H1 (cell line): ENCODE measurements around the gene CASZ1. TPM values are rescaled to one million over a fixed set of nuclear protein-coding genes. Genes with fewer than 3 reads are reported as not detected.

Experiments used
- CTCF ChIA-PET: fragments of 300-600 bp; sonication (Branson Sonifier 250); formaldehyde crosslinking; loops from one replicate; lab custom pipeline; 2021; ENCODE audit not compliant: partially characterized antibody; lab: Charles Lee
- POLR2A ChIA-PET: fragments of 300-600 bp; sonication (Branson Sonifier 250); formaldehyde crosslinking; loops from one replicate; lab custom pipeline; 2021; ENCODE audit warnings: inconsistent platforms; ENCODE audit not compliant: partially characterized antibody; lab: Charles Lee
- DNase-seq, 2 experiments: peaks; one replicate each; pipeline versions ENCODE4 v3.0.0 to v3.0.0-alpha.2; 2010 to 2022; ENCODE audit warnings: low spot score in 2 of 2, low read depth in 1 of 2, mixed read lengths in 1 of 2
- FAIRE-seq: peaks from 2 replicates; lab custom pipeline; 2011; peaks lifted over from hg19 to GRCh38; lab: Jason Lieb, UNC
- H2AFZ ChIP-seq: 2 replicates; pipeline ENCODE4 v1.8.1; 2012; ENCODE audit warnings: low read length, inconsistent platforms
- H2AK5ac ChIP-seq: 2 replicates; pipeline ENCODE4 v1.6.1; 2013; ENCODE audit warnings: low read depth, low read length
- H2BK120ac ChIP-seq: replicated peaks from 2 replicates; pipeline ENCODE3; 2013; ENCODE audit warnings: low read depth, low read length, inconsistent platforms
- H2BK12ac ChIP-seq: 2 replicates; pipeline ENCODE4 v1.6.1; 2013; ENCODE audit warnings: low read depth, low read length
- H2BK15ac ChIP-seq: 2 replicates; pipeline ENCODE4 v1.6.1; 2013; ENCODE audit warnings: low read length
- H2BK20ac ChIP-seq: 2 replicates; pipeline ENCODE4 v1.6.1; 2013; ENCODE audit warnings: low read length
- H2BK5ac ChIP-seq: 2 replicates; pipeline ENCODE4 v1.6.1; 2013; ENCODE audit warnings: low read depth, low read length
- H3K14ac ChIP-seq: 2 replicates; pipeline ENCODE4 v1.6.1; 2013; ENCODE audit warnings: inconsistent platforms; ENCODE audit not compliant: insufficient read length
- H3K18ac ChIP-seq: 2 replicates; pipeline ENCODE4 v1.6.1; 2013; ENCODE audit warnings: low read length; ENCODE audit errors: extremely low read depth
- H3K23ac ChIP-seq: 2 replicates; pipeline ENCODE4 v1.6.1; 2013; ENCODE audit warnings: inconsistent platforms; ENCODE audit not compliant: insufficient read length
- H3K23me2 ChIP-seq: 2 replicates; pipeline ENCODE4 v1.6.1; 2013; ENCODE audit warnings: low read depth, low read length
- H3K27ac ChIP-seq: 2 replicates; pipeline ENCODE4 v1.6.1; 2011; ENCODE audit warnings: low read depth, low read length, inconsistent platforms
- H3K27me3 ChIP-seq, 4 experiments: replicated peaks in 1 of 4; 1 replicate in 1 of 4; 2 replicates in 3 of 4; pipeline versions ENCODE4 v1.6.1 to v1.8.1; 2011 to 2013; ENCODE audit warnings: low read length in 3 of 4, mild to moderate bottlenecking in 3 of 4, inconsistent platforms in 2 of 4, mixed read lengths in 2 of 4, moderate library complexity in 1 of 4; ENCODE audit not compliant: control insufficient read depth in 3 of 4, insufficient read depth in 3 of 4; ENCODE audit errors: extremely low read depth in 1 of 4
- H3K36me3 ChIP-seq, 4 experiments: 2 replicates each; pipeline versions ENCODE4 v1.6.1 to v1.8.1; 2011 to 2013; ENCODE audit warnings: mild to moderate bottlenecking in 4 of 4, low read length in 3 of 4, moderate library complexity in 2 of 4, control low read depth in 1 of 4, inconsistent platforms in 1 of 4; ENCODE audit not compliant: insufficient read depth in 4 of 4, control insufficient read depth in 2 of 4
- H3K4ac ChIP-seq: replicated peaks from 2 replicates; pipeline ENCODE3; 2013; ENCODE audit warnings: low read length, low read depth, mixed read lengths, inconsistent platforms; ENCODE audit not compliant: insufficient read length
- H3K4me1 ChIP-seq, 4 experiments: replicated peaks in 1 of 4; 1 replicate in 1 of 4; 2 replicates in 3 of 4; pipeline versions ENCODE4 v1.6.1 to v1.8.1; 2011 to 2013; ENCODE audit warnings: low read length in 3 of 4, inconsistent platforms in 2 of 4, mixed read lengths in 1 of 4; ENCODE audit not compliant: insufficient read depth in 4 of 4, control insufficient read depth in 3 of 4
- H3K4me2 ChIP-seq, 2 experiments: 2 replicates each; pipeline versions ENCODE4 v1.6.1 to v1.8.1; 2011 to 2013; ENCODE audit warnings: low read depth in 2 of 2, low read length in 2 of 2, control low read depth in 1 of 2, inconsistent platforms in 1 of 2, mild to moderate bottlenecking in 1 of 2; ENCODE audit not compliant: insufficient read depth in 1 of 2
- H3K4me3 ChIP-seq, 4 experiments: fragments of 200-600, 300-600 bp in 1 of 4; sonication (generic), shearing (Covaris generic), sonication (Bioruptor Twin) in 1 of 4; 2 replicates each; pipeline versions ENCODE4 v1.5.1 to v1.8.1; 2011 to 2016; ENCODE audit warnings: low read length in 4 of 4, low read depth in 3 of 4, control low read depth in 2 of 4, inconsistent platforms in 2 of 4, mild to moderate bottlenecking in 2 of 4, mixed read lengths in 1 of 4, moderate library complexity in 1 of 4; ENCODE audit not compliant: insufficient read depth in 2 of 4; ENCODE audit errors: extremely low read depth in 1 of 4
- H3K56ac ChIP-seq: replicated peaks from 2 replicates; pipeline ENCODE3; 2013; ENCODE audit warnings: low read depth, mild to moderate bottlenecking, mixed read lengths, low read length, inconsistent platforms; ENCODE audit not compliant: insufficient read length
- H3K79me1 ChIP-seq: 2 replicates; pipeline ENCODE4 v1.6.1; 2013; ENCODE audit warnings: low read depth, low read length, control low read depth
- H3K79me2 ChIP-seq, 2 experiments: 2 replicates each; pipeline versions ENCODE4 v1.6.1 to v1.8.1; 2012 to 2013; ENCODE audit warnings: low read length in 2 of 2, mild to moderate bottlenecking in 2 of 2, inconsistent platforms in 1 of 2; ENCODE audit not compliant: insufficient read depth in 2 of 2, control insufficient read depth in 1 of 2
- H3K9ac ChIP-seq, 4 experiments: replicated peaks in 1 of 4; 1 replicate in 1 of 4; 2 replicates in 3 of 4; pipeline versions ENCODE4 v1.6.1 to v1.8.1; 2011 to 2013; ENCODE audit warnings: low read depth in 3 of 4, low read length in 3 of 4, control low read depth in 2 of 4, mild to moderate bottlenecking in 2 of 4, moderate library complexity in 2 of 4, inconsistent platforms in 1 of 4; ENCODE audit errors: extremely low read depth in 1 of 4
- H3K9me3 ChIP-seq, 2 experiments: 2 replicates each; pipeline versions ENCODE4 v1.6.1 to v1.8.1; 2012 to 2013; ENCODE audit warnings: mild to moderate bottlenecking in 2 of 2, moderate library complexity in 2 of 2, control low read depth in 1 of 2, inconsistent platforms in 1 of 2, low read depth in 1 of 2, low read length in 1 of 2, mixed read lengths in 1 of 2; ENCODE audit not compliant: insufficient read depth in 2 of 2
- H4K20me1 ChIP-seq, 2 experiments: replicated peaks in 1 of 2; 2 replicates each; pipeline versions ENCODE3 to v1.8.1; 2011 to 2013; ENCODE audit warnings: inconsistent platforms in 2 of 2, low read length in 2 of 2, mild to moderate bottlenecking in 1 of 2; ENCODE audit not compliant: insufficient read depth in 2 of 2, control insufficient read depth in 1 of 2
- H4K5ac ChIP-seq: 2 replicates; pipeline ENCODE4 v1.6.1; 2013; ENCODE audit warnings: low read length, low read depth, mixed read lengths, inconsistent platforms; ENCODE audit not compliant: insufficient read length
- H4K8ac ChIP-seq: 2 replicates; pipeline ENCODE4 v1.8.0; 2013; ENCODE audit warnings: mild to moderate bottlenecking, moderate library complexity, low read length, inconsistent platforms; ENCODE audit not compliant: insufficient read depth; ENCODE audit errors: extremely low read depth
- H4K91ac ChIP-seq: replicated peaks from 2 replicates; pipeline ENCODE3; 2013; ENCODE audit warnings: low read length, mixed read lengths, inconsistent platforms; ENCODE audit not compliant: insufficient read length
- CEBPB ChIP-seq: IDR thresholded peaks from 2 replicates; pipeline ENCODE4 v1.6.1; 2012; ENCODE audit warnings: low read depth, low read length
- RBBP5 ChIP-seq: IDR thresholded peaks from 2 replicates; pipeline ENCODE4 v1.7.1; 2012; ENCODE audit warnings: low read depth, mild to moderate bottlenecking, inconsistent platforms, low read length, moderate library complexity, borderline replicate concordance
- SUZ12 ChIP-seq: fragments of 200-600 bp; sonication (generic); IDR thresholded peaks from 2 replicates; pipeline ENCODE4 v1.6.1; 2012; ENCODE audit warnings: mild to moderate bottlenecking, inconsistent platforms, low read length, moderate library complexity, mixed read lengths
- WGBS, 2 experiments: shearing (Covaris generic) in 1 of 2; methylation state at CpG; one replicate each; pipeline versions ENCODE4 v1.1.6 to v1.1.7; 2013 to 2015; ENCODE audit warnings: low lambda C conversion rate in 2 of 2, mixed read lengths in 2 of 2, inconsistent platforms in 1 of 2, low coverage in 1 of 2, missing lambda C conversion rate in 1 of 2; ENCODE audit not compliant: insufficient replicate concordance in 2 of 2, insufficient coverage in 1 of 2, insufficient read length in 1 of 2; ENCODE audit errors: extremely low coverage in 1 of 2, missing lambda C conversion rate in 1 of 2; 5-methylcytosine and 5-hydroxymethylcytosine counted together
- polyA plus RNA-seq, 7 experiments: library from polyadenylated mRNA; depleted of rRNA in 3 of 7; stranded (reverse) in 5 of 7; unstranded in 2 of 7; fragments of >200 nt in 5 of 7; fragments of 200-250 nt in 2 of 7; gene quantifications; 1 replicate in 5 of 7; 2 replicates in 1 of 7; 4 replicates in 1 of 7; pipeline versions ENCODE4 v1.2.1 to v1.2.3, GENCODE V29; 2011 to 2013; ENCODE audit warnings: missing spikeins in 2 of 7, mixed read lengths in 2 of 7
- total RNA-seq: library from RNA; stranded (reverse); fragmentation: NEBNext Ultra II Directional; extraction: Animal tissue kit (Norgen Biotek cat#: 25700); gene quantifications from 2 replicates; pipeline ENCODE4 v1.2.1, GENCODE V29; 2021
- TF ChIP-seq, protein P1 (sequence below): IDR thresholded peaks from 2 replicates; pipeline ENCODE4 v1.6.1; 2011; ENCODE audit warnings: low read depth, mild to moderate bottlenecking, low read length; ENCODE audit not compliant: insufficient read depth

CASZ1 gene
- total and polyA plus RNA-seq, 2 of the 8 experiments (the other 6 are each of a cell fraction or from before 2014, with no cell fraction given), result 4.4 to 7.7 TPM

- H3K9ac ChIP-seq, result no peak overlapping the region
- peak; percentile 77 for TF ChIP-seq CEBPB
- TF ChIP-seq, protein P1, sequence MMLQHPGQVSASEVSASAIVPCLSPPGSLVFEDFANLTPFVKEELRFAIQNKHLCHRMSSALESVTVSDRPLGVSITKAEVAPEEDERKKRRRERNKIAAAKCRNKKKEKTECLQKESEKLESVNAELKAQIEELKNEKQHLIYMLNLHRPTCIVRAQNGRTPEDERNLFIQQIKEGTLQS, result peak; percentile 30; the same call in 1 of the 2 replicates
- TF ChIP-seq SUZ12, result no peak
- no peak for TF ChIP-seq RBBP5
- no peak overlapping the region for H3K27ac ChIP-seq
- no peak overlapping the region for H2BK15ac ChIP-seq
- H3K23ac ChIP-seq, result no peak overlapping the region
- peaks cover 2 to 15% (median 9%) of the 10 kb centered on the region in 4 experiments for H3K4me1 ChIP-seq
- ChIA-PET POLR2A (interaction anchor here (0.7 to 1.1 kb wide), 3 partner anchors 22 to 787 kb away, joined by 3 to 4 read pairs (median 3); no protein-coding TSS in a partner anchor), CTCF (interaction anchor here (0.6 to 2.4 kb wide), 19 partner anchors 17 to 190 kb away, joined by 3 to 11 read pairs (median 3); no protein-coding TSS in a partner anchor)
- H3K4ac ChIP-seq, result no peak overlapping the region
- H3K23me2 ChIP-seq, result peaks cover 17% of the 10 kb centered on the region; the same call in 1 of the 2 replicates
- H2BK20ac ChIP-seq, result no peak overlapping the region
- H3K27me3 ChIP-seq, result peaks cover 9 to 27% (median 21%) of the 10 kb centered on the region in 4 experiments; a peak in 6 of 7 replicates
- H3K9me3 ChIP-seq, result no peaks in the 10 kb centered on the region
- H3K79me2 ChIP-seq, result no peaks in the 10 kb centered on the region
- no peak overlapping the region for H2AK5ac ChIP-seq
- H3K79me1 ChIP-seq, result no peaks in the 10 kb centered on the region; the same call in 1 of the 2 replicates
- no peak overlapping the region for H2BK5ac ChIP-seq
- H3K18ac ChIP-seq, result no peak overlapping the region
- no peak overlapping the region for H2BK120ac ChIP-seq
- peaks cover 0 to 2% of the 10 kb centered on the region in 2 experiments for H4K20me1 ChIP-seq
- 4% methylated on average over 9 of the region's 9 CpGs; no CpG with 5 or more reads in 1 of the 2 experiments for WGBS, 2 experiments
- no peak for FAIRE-seq
- H3K56ac ChIP-seq, result no peak overlapping the region
- H4K5ac ChIP-seq, result no peak overlapping the region
- no peak overlapping the region for H4K91ac ChIP-seq
- peak overlapping the region; percentile 98 to 99 for H3K4me2 ChIP-seq
- no peak overlapping the region for H4K8ac ChIP-seq
- peak overlapping the region; percentile 27 to 82 (median 58); a peak in 7 of 8 replicates for H3K4me3 ChIP-seq
- no peak overlapping the region for H3K14ac ChIP-seq
- H3K36me3 ChIP-seq, result no peaks in the 10 kb centered on the region
- DNase-seq, result no peak
- no peak overlapping the region for H2AFZ ChIP-seq
- no peak overlapping the region for H2BK12ac ChIP-seq
Measured at GRCh38 chr1:10793129-10793651, 3.3 kb downstream of the CASZ1 start.
